ENCODE measurements around the gene ADGRG6.

GRCh38 chr6:142343938-142344337 lies 42.1 kb downstream of the ADGRG6 start:
- no peak for TF ChIP-seq CTCF (IDR thresholded peaks at IDR 0.05; ENCODE audit: low read depth, low read length, missing input control)
- no peak for TF ChIP-seq TAF1 (conservative IDR thresholded peaks at IDR 0.05)
- TF ChIP-seq, protein P1, sequence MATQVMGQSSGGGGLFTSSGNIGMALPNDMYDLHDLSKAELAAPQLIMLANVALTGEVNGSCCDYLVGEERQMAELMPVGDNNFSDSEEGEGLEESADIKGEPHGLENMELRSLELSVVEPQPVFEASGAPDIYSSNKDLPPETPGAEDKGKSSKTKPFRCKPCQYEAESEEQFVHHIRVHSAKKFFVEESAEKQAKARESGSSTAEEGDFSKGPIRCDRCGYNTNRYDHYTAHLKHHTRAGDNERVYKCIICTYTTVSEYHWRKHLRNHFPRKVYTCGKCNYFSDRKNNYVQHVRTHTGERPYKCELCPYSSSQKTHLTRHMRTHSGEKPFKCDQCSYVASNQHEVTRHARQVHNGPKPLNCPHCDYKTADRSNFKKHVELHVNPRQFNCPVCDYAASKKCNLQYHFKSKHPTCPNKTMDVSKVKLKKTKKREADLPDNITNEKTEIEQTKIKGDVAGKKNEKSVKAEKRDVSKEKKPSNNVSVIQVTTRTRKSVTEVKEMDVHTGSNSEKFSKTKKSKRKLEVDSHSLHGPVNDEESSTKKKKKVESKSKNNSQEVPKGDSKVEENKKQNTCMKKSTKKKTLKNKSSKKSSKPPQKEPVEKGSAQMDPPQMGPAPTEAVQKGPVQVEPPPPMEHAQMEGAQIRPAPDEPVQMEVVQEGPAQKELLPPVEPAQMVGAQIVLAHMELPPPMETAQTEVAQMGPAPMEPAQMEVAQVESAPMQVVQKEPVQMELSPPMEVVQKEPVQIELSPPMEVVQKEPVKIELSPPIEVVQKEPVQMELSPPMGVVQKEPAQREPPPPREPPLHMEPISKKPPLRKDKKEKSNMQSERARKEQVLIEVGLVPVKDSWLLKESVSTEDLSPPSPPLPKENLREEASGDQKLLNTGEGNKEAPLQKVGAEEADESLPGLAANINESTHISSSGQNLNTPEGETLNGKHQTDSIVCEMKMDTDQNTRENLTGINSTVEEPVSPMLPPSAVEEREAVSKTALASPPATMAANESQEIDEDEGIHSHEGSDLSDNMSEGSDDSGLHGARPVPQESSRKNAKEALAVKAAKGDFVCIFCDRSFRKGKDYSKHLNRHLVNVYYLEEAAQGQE (IDR thresholded peaks at IDR 0.05): no peak

Data from liver (tissue), 3 donors.